Loucy (cell line): Measurements from ENCODE around the gene RBM17.
"Not testable (repeated sequence)": the region's sequence is repeated elsewhere in the genome, so short reads cannot be mapped to it uniquely, and the experiment has no call there.

ENCODE experiments used
- H2AFZ ChIP-seq: fragments of 200-600 bp; sonication (generic); 2 replicates; pipeline ENCODE4 v1.6.0; 2016; ENCODE audit warnings: antibody characterized with exemption, mild to moderate bottlenecking, low read length, moderate library complexity
- H3F3A ChIP-seq: fragments of 200-600 bp; 2 replicates; pipeline ENCODE4 v1.6.0; 2016; ENCODE audit warnings: antibody characterized with exemption, low read depth, mild to moderate bottlenecking
- H3K27me3 ChIP-seq: fragments of 200-600 bp; sonication (generic); 2 replicates; pipeline ENCODE4 v1.6.1; 2014; ENCODE audit warnings: low read length, mild to moderate bottlenecking; ENCODE audit not compliant: insufficient read depth, poor library complexity, severe bottlenecking
- H3K36me3 ChIP-seq: fragments of 200-600 bp; sonication (generic); 2 replicates; pipeline ENCODE4 v1.6.1; 2016; ENCODE audit warnings: low read length; ENCODE audit not compliant: insufficient read depth
- H3K4me1 ChIP-seq: fragments of 200-600 bp; sonication (generic); 2 replicates; pipeline ENCODE4 v1.5.1; 2014; ENCODE audit warnings: low read length, mild to moderate bottlenecking; ENCODE audit not compliant: insufficient read depth, poor library complexity, severe bottlenecking
- H3K4me2 ChIP-seq: fragments of 200-600 bp; sonication (generic); 2 replicates; pipeline ENCODE4 v1.6.0; 2014; ENCODE audit warnings: antibody characterized with exemption, low read length, low read depth, mild to moderate bottlenecking; ENCODE audit not compliant: poor library complexity, severe bottlenecking
- H3K4me3 ChIP-seq: fragments of 200-600 bp; sonication (generic); 2 replicates; pipeline ENCODE4 v1.5.1; 2014; ENCODE audit warnings: low read length, mild to moderate bottlenecking, mixed read lengths; ENCODE audit not compliant: poor library complexity, severe bottlenecking
- H3K79me2 ChIP-seq: fragments of 200-600 bp; sonication (generic); 2 replicates; pipeline ENCODE4 v1.6.1; 2014; ENCODE audit warnings: low read length; ENCODE audit not compliant: insufficient read depth
- H3K9ac ChIP-seq: fragments of 200-600 bp; sonication (generic); 2 replicates; pipeline ENCODE4 v1.6.0; 2014; ENCODE audit warnings: mild to moderate bottlenecking, low read depth, low read length, moderate library complexity; ENCODE audit not compliant: poor library complexity, severe bottlenecking
- H3K9me2 ChIP-seq: fragments of 200-600 bp; sonication (generic); replicated peaks from 2 replicates; pipeline ENCODE4 v1.6.1; 2016; ENCODE audit warnings: low read depth, low read length, mixed read lengths
- H3K9me3 ChIP-seq: fragments of 200-600 bp; sonication (generic); 2 replicates; pipeline ENCODE4 v1.6.1; 2014; ENCODE audit warnings: mild to moderate bottlenecking, antibody characterized with exemption, low read length, low read depth; ENCODE audit not compliant: insufficient read depth
- H4K20me1 ChIP-seq: fragments of 200-600 bp; sonication (generic); 2 replicates; pipeline ENCODE4 v1.6.0; 2014; ENCODE audit warnings: antibody characterized with exemption, low read length, mild to moderate bottlenecking; ENCODE audit not compliant: insufficient read depth, poor library complexity, severe bottlenecking
- EZH2phosphoT487 ChIP-seq: fragments of 200-600 bp; IDR thresholded peaks from 2 replicates; pipeline ENCODE4 v1.6.1; 2018; ENCODE audit warnings: antibody characterized with exemption, mild to moderate bottlenecking, moderate library complexity, borderline replicate concordance
- TF ChIP-seq, protein P1 (sequence below): fragments of 200-600 bp; sonication (generic); conservative IDR thresholded peaks from 2 replicates; pipeline ENCODE4 v1.5.1; 2014; ENCODE audit warnings: mild to moderate bottlenecking, antibody characterized with exemption, low read length

Gene RBM17

GRCh38 chr10:6062101-6062771, 26.6 kb upstream of the RBM17 start, which contains the start of gene IL2RA:
Gene IL2RA, minus strand, starts transcription at chr10:6062367. Its CDS starts 216 bp downstream, at chr10:6062151.
- no peaks in the 10 kb centered on the region for H3K9me3 ChIP-seq
- H3K4me1 ChIP-seq = peaks cover 19% of the 10 kb centered on the region
- H3K4me2 ChIP-seq = peak within 1 kb of the TSS; percentile 55
- no peaks in the 10 kb centered on the region for H3K9me2 ChIP-seq
- H3F3A ChIP-seq = no peaks in the 10 kb centered on the region
- no peaks in the 10 kb centered on the region for H4K20me1 ChIP-seq
- no peaks in the 10 kb centered on the region for H3K79me2 ChIP-seq
- peak within 1 kb of the TSS; percentile 36 for H3K4me3 ChIP-seq
- TF ChIP-seq, protein P1, sequence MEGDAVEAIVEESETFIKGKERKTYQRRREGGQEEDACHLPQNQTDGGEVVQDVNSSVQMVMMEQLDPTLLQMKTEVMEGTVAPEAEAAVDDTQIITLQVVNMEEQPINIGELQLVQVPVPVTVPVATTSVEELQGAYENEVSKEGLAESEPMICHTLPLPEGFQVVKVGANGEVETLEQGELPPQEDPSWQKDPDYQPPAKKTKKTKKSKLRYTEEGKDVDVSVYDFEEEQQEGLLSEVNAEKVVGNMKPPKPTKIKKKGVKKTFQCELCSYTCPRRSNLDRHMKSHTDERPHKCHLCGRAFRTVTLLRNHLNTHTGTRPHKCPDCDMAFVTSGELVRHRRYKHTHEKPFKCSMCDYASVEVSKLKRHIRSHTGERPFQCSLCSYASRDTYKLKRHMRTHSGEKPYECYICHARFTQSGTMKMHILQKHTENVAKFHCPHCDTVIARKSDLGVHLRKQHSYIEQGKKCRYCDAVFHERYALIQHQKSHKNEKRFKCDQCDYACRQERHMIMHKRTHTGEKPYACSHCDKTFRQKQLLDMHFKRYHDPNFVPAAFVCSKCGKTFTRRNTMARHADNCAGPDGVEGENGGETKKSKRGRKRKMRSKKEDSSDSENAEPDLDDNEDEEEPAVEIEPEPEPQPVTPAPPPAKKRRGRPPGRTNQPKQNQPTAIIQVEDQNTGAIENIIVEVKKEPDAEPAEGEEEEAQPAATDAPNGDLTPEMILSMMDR = no peak
- TF ChIP-seq EZH2phosphoT487 = no peak
- H3K27me3 ChIP-seq = peaks cover 34% of the 10 kb centered on the region
- H2AFZ ChIP-seq = no peak within 1 kb of the TSS
- H3K9ac ChIP-seq = no peak within 1 kb of the TSS
- H3K36me3 ChIP-seq = no peaks in the 10 kb centered on the region

DNA sequence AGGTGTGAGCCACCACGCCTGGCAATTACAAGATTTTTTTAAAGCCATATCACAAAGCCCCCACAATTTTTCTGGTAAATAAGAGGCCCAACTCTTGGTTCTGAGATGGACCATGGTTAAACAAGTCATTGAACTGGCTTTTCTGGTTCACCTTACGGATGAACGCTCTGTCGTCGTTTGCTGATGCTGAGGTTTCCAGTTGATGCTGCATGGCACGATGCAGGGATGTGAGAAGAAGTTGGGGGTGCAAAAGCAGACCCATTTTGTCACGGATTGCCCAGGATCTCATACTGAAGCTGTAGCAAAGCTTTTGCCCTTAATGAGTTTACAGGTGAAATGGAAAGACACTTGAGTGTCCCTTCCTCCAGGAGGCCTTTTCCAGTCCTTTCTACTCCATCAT, 24.7 kb upstream of the RBM17 start:
- no peak overlapping the region for H2AFZ ChIP-seq
- no peak overlapping the region for H3K9ac ChIP-seq
- TF ChIP-seq, protein P1 = no peak
- TF ChIP-seq EZH2phosphoT487 = no peak
- H3K79me2 ChIP-seq = no peaks in the 10 kb centered on the region
- no peaks in the 10 kb centered on the region for H3K9me3 ChIP-seq
- no peaks in the 10 kb centered on the region for H3F3A ChIP-seq
- no peaks in the 10 kb centered on the region for H3K36me3 ChIP-seq
- H3K9me2 ChIP-seq = no peaks in the 10 kb centered on the region
- no peak overlapping the region for H3K4me2 ChIP-seq
- peaks cover 17% of the 10 kb centered on the region for H3K27me3 ChIP-seq
- H4K20me1 ChIP-seq = no peaks in the 10 kb centered on the region
- H3K4me3 ChIP-seq = no peak overlapping the region
- H3K4me1 ChIP-seq = peaks cover 22% of the 10 kb centered on the region

GRCh38 chr10:6064726-6065125, 24.1 kb upstream of the RBM17 start:
- not testable (repeated sequence) for H3K79me2 ChIP-seq, H3K9me2 ChIP-seq, H3K9me3 ChIP-seq, H3K4me3 ChIP-seq, H3K9ac ChIP-seq, H4K20me1 ChIP-seq, H2AFZ ChIP-seq, H3F3A ChIP-seq, H3K4me2 ChIP-seq, H3K36me3 ChIP-seq
- Histone ChIP-seq H3K27me3 (peaks cover 11% of the 10 kb centered on the region), H3K4me1 (peaks cover 26% of the 10 kb centered on the region)

DNA sequence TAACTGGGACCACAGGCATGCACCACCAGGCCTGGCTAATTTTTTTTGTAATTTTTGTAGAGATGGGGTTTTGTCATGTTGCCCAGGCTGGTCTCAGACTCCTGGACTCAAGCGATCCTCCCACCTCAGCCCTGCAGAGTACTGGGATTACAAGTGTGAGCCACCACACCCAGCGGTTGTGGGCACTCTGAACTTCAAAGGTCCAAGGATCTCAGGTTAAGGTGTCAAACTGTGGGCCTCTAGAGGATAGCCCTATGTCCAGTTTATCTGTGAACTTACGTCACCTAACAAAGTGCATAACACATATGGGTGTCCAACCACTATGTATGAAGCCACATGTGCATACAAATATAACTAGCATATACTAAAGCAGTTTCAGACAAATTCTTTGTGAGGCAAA, 23.4 kb upstream of the RBM17 start:
- Histone ChIP-seq H3K4me2 (no peak overlapping the region), H3K4me1 (peaks cover 26% of the 10 kb centered on the region), H3K36me3 (no peaks in the 10 kb centered on the region), H4K20me1 (no peaks in the 10 kb centered on the region), H2AFZ (no peak overlapping the region), H3K4me3 (no peak overlapping the region), H3K9me2 (no peaks in the 10 kb centered on the region), H3K9ac (no peak overlapping the region), H3K27me3 (peaks cover 9% of the 10 kb centered on the region), H3F3A (no peaks in the 10 kb centered on the region), H3K9me3 (no peaks in the 10 kb centered on the region), H3K79me2 (no peaks in the 10 kb centered on the region)
- TF ChIP-seq, protein P1 = no peak
- TF ChIP-seq EZH2phosphoT487 = no peak
